KG1 (cell line): ENCODE measurements around the gene EGFR.

Experiments
- DNase-seq: peaks from one replicate; lab custom pipeline; 2025; lab: John Stamatoyannopoulos, UW

The EGFR gene

GRCh38 chr7:55250313-55250712 lies 231.5 kb downstream of the EGFR start:
- DNase-seq, result no peak

GRCh38 chr7:55251313-55251712 lies 232.5 kb downstream of the EGFR start:
- no peak for DNase-seq

- DNase-seq, result no peak
Measured at GRCh38 chr7:55251911-55252310, 233.1 kb downstream of the EGFR start.

GRCh38 chr7:55252386-55252785 lies 233.6 kb downstream of the EGFR start:
- no peak for DNase-seq

GRCh38 chr7:55253188-55253587 lies 234.4 kb downstream of the EGFR start:
- no peak for DNase-seq

GRCh38 chr7:55254242-55254595 lies 235.4 kb downstream of the EGFR start:
- DNase-seq, result no peak

GRCh38 chr7:55254596-55255495 lies 236.0 kb downstream of the EGFR start:
- peak; percentile 41 for DNase-seq

- DNase-seq, result peak; percentile 41
Measured at GRCh38 chr7:55255496-55256445, 237.0 kb downstream of the EGFR start.

- DNase-seq, result no peak
Measured at GRCh38 chr7:55258631-55259030, 239.8 kb downstream of the EGFR start.

GRCh38 chr7:55260171-55260570 lies 241.4 kb downstream of the EGFR start:
- DNase-seq, result no peak

GRCh38 chr7:55260676-55261385 lies 242.0 kb downstream of the EGFR start:
- DNase-seq, result no peak
